ENCODE measurements around the gene DNAI1. TPM values are rescaled to one million over a fixed set of nuclear protein-coding genes. Genes with fewer than 3 reads are reported as not detected.

Gene DNAI1
- total and polyA plus RNA-seq, 12 donors = 0.09 to 0.28 (median 0.18) TPM; not detected in 9

DNA sequence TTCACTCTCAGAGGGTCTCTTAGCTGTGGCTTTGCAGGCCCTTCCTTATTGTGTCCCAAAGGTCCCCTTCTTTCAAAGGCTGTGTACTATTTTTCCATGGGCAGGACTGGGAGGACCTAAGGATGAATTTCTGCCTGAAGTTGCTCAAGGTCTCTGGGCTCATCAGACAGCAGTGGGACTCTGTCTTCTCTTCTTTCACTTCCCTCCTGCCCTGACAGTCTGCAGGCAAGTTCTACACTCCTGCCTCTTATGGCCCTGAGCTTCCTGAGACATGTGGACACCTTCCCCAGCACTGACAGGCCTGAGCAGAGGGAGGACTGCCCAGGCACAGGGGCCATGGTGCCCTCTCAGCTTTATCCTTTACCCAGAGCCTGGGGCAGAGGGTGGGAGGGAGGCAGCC, 49.4 kb downstream of the DNAI1 start:
- Histone ChIP-seq H3K27ac (no peak overlapping the region), H3K27me3 (no peaks in the 10 kb centered on the region), H3K4me1 (peaks cover 0 to 2% (median 0%) of the 10 kb centered on the region in 9 donors), H3K9me3 (no peaks in the 10 kb centered on the region), H3K36me3 (no peaks in the 10 kb centered on the region), H3K4me3 (no peak overlapping the region)
- intact Hi-C loops (cut with DNase I) = loop anchor here in 4 of 10 donors (10.0 kb wide), 2 partner anchors 103 to 173 kb away; no protein-coding TSS in a partner anchor
- ATAC-seq = no peak
- TF ChIP-seq CTCF (IDR thresholded peaks at IDR 0.05) = no peak
- DNase-seq = no peak

GRCh38 chr9:34508463-34508862, 49.9 kb downstream of the DNAI1 start:
- no peaks in the 10 kb centered on the region for H3K27me3 ChIP-seq
- intact Hi-C loops (cut with DNase I) = loop anchor here in 4 of 10 donors (10.0 kb wide), 2 partner anchors 104 to 174 kb away; no protein-coding TSS in a partner anchor
- no peaks in the 10 kb centered on the region for H3K36me3 ChIP-seq
- WGBS, 2 donors = 88 to 90% methylated on average over 3 of the region's 3 CpGs
- ATAC-seq (no peak), DNase-seq (no peak)
- H3K9me3 ChIP-seq = no peaks in the 10 kb centered on the region
- no peaks in the 10 kb centered on the region for H3K4me1 ChIP-seq
- no peak overlapping the region for H3K27ac ChIP-seq
- TF ChIP-seq CTCF (IDR thresholded peaks at IDR 0.05) = no peak
- no peak overlapping the region for H3K4me3 ChIP-seq

GRCh38 chr9:34508951-34509350, 50.3 kb downstream of the DNAI1 start:
- ATAC-seq = no peak
- H3K36me3 ChIP-seq = no peaks in the 10 kb centered on the region
- no peaks in the 10 kb centered on the region for H3K4me1 ChIP-seq
- intact Hi-C loops (cut with DNase I) = loop anchor here in 4 of 10 donors (10.0 kb wide), 2 partner anchors 104 to 174 kb away; no protein-coding TSS in a partner anchor
- WGBS, 2 donors = 85 to 94% methylated on average over 3 of the region's 3 CpGs
- no peaks in the 10 kb centered on the region for H3K27me3 ChIP-seq
- no peak for TF ChIP-seq CTCF (IDR thresholded peaks at IDR 0.05)
- H3K27ac ChIP-seq = no peak overlapping the region
- no peaks in the 10 kb centered on the region for H3K9me3 ChIP-seq
- DNase-seq = no peak
- no peak overlapping the region for H3K4me3 ChIP-seq

DNA sequence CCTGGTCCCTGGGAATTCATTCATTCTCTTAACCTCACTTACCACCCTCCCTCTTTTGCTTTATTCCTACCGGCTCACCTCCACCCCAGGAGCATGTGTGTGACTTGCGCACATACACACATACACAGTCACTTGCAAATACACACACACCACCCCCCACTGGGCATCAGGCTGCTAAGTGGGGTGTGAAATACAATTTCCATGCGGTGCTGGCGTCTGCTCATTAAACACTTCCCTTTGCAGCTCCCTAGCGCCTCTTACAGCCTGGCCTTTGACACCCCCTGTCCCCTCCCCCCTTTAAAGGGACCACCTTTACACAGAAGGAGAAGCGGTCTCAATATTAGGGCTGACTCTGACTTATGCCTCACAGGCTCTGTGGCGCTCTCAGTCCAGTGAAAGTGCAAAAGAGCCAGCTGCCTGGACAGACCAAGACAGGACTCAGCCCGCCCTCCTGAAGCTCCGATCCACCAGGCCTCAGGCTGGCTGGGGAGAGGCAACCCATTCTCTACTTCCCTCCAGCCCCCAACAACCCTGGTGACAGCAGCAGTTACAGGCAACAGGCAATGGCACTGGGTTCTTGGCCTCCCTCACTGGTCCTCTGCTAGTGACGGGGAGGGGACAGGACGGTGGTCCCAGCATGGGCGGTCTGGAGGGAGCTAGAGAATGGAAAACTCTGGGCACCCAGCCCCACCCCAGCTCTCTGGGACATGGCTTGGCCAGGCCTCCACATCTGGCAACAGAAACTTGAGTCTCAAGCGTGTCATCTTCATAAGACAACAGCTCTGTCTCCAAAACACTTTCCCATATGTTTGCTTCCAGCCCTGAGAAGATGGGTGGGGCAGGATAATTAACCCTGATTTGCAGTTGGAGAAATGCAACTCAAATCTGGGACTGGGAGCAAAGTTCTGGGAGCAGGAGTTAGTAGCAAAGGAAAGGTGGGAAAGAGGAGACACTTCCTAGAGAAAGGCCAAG, 52.2 kb downstream of the DNAI1 start:
- intact Hi-C loops (cut with DNase I) = no loop called here
- no peaks in the 10 kb centered on the region for H3K36me3 ChIP-seq
- no peaks in the 10 kb centered on the region for H3K27me3 ChIP-seq
- ATAC-seq (no peak), DNase-seq (no peak)
- H3K4me3 ChIP-seq = no peak overlapping the region
- WGBS, 2 donors = 70 to 71% methylated on average over 13 of the region's 13 CpGs
- no peak overlapping the region for H3K27ac ChIP-seq
- H3K9me3 ChIP-seq = no peaks in the 10 kb centered on the region
- no peak for TF ChIP-seq CTCF (IDR thresholded peaks at IDR 0.05)
- no peaks in the 10 kb centered on the region for H3K4me1 ChIP-seq

All from heart right ventricle (tissue), 16 donors.